Hepatocyte (in vitro differentiated cells): ENCODE data around the gene NRG3.

Experiments used
- EZH2 ChIP-seq: fragments of 200-600 bp; sonication (generic); IDR thresholded peaks from 2 replicates; pipeline ENCODE4 v1.6.1; 2016; ENCODE audit warnings: antibody characterized with exemption, mild to moderate bottlenecking, borderline replicate concordance
- TF ChIP-seq, protein P1 (sequence below): fragments of 200-600 bp; sonication (generic); IDR thresholded peaks from 2 replicates; pipeline ENCODE4 v1.5.1; 2016; ENCODE audit warnings: antibody characterized with exemption, mild to moderate bottlenecking; ENCODE audit not compliant: poor library complexity

DNA sequence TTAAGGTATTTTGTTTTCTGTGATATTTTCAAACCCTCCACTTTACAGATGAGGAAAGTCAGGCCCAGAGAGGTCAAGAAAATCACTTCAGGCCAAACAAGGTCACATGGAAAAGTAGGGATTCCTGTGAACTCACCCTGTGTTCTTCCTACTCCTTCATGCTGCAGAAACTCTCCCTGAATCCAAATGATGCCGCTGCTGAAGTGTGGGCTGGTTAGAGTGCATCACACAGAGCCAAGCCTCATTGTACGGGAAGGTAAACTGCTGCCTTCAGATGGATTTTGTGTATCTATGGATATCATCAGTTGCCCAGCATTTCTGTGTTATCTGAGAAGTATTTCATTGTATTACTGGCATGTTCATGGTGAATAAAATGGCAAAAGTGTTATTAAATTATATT lies 75.4 kb downstream of the NRG3 start:
- TF ChIP-seq, protein P1, sequence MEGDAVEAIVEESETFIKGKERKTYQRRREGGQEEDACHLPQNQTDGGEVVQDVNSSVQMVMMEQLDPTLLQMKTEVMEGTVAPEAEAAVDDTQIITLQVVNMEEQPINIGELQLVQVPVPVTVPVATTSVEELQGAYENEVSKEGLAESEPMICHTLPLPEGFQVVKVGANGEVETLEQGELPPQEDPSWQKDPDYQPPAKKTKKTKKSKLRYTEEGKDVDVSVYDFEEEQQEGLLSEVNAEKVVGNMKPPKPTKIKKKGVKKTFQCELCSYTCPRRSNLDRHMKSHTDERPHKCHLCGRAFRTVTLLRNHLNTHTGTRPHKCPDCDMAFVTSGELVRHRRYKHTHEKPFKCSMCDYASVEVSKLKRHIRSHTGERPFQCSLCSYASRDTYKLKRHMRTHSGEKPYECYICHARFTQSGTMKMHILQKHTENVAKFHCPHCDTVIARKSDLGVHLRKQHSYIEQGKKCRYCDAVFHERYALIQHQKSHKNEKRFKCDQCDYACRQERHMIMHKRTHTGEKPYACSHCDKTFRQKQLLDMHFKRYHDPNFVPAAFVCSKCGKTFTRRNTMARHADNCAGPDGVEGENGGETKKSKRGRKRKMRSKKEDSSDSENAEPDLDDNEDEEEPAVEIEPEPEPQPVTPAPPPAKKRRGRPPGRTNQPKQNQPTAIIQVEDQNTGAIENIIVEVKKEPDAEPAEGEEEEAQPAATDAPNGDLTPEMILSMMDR = no peak
- no peak for TF ChIP-seq EZH2
